ENCODE results near the gene DLGAP1. TPM values are rescaled to one million over a fixed set of nuclear protein-coding genes. Genes with fewer than 3 reads are reported as not detected.
"Not testable (repeated sequence)": the region's sequence is repeated elsewhere in the genome, so short reads cannot be mapped to it uniquely, and the experiment has no call there.

Gene DLGAP1
- total RNA-seq, result 0.04 and 3.7 TPM in 2 replicates

DNA sequence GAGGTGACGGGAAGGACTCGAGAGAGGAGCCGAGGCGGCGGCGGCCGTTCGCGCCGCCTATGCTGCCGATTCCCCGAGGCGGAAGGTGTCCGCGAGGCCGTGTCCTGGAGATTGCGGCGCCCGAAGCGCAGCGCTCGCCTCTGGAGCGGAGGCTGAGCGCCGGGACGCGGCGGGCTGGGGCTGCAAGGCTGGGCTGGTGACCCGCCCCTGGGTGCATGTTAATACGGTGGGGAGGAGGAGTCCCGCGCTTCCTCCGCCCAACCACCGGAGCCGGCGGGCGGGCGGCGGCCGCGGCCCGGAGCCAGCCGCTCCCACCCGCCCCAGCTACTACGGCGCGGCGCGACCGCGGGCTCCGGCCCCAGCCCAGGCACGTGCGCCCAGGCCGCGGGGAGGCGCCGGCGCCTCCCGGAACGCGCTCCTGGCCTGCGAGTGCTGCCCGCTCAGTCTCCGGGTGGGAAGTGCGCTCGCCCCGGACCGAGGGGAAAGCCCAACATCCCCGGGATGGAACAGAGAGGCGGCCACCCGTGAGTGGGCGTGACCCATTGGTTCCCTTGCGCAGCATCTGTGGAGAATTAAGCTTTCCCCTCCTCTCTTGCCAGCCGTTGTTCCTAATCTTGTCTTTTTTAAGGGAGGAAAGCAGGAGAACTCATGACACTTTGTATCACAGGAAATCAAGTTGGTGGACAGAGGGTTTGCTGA, at the start of gene DLGAP1:
Gene DLGAP1, minus strand, starts transcription at position 195 of the 699 bp plus-strand sequence.
- no peak for DNase-seq (ENCODE audit: low read depth, low spot score)

DNA sequence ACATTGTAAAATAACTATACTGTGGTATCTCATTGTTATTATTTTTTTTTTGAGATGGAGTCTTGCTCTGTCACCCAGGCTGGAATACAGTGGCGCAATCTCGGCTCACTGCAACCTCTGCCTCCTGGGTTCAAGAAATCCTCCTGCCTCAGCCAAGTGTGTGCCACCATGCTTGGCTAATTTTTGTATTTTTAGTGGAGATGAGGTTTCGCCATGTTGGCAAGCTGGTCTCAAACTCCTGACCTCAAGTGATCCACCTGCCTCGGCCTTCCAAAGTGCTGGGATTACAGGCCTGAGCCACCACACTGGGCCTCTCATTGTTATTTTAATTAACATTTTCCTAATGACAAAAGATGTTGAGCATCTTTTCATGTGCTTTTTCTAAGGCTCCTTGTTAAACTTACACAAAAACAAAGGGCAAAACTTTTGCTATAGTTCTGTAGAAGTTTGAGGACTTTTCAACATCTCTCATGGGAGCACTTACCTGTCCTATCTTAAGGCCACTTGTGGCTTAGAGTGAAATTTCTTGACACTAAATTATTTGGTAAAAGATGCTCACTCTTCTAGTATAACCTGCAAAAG, 39.7 kb upstream of the DLGAP1 start:
- DNase-seq (ENCODE audit: low read depth, low spot score), result not testable (repeated sequence)

GRCh38 chr18:4468511-4468910, 13.4 kb upstream of the DLGAP1 start:
- DNase-seq (ENCODE audit: low read depth, low spot score), result no peak

- DNase-seq (ENCODE audit: low read depth, low spot score), result no peak
These were observed 482 bp downstream of the DLGAP1 start for GRCh38 chr18:4454537-4455112.

DNA sequence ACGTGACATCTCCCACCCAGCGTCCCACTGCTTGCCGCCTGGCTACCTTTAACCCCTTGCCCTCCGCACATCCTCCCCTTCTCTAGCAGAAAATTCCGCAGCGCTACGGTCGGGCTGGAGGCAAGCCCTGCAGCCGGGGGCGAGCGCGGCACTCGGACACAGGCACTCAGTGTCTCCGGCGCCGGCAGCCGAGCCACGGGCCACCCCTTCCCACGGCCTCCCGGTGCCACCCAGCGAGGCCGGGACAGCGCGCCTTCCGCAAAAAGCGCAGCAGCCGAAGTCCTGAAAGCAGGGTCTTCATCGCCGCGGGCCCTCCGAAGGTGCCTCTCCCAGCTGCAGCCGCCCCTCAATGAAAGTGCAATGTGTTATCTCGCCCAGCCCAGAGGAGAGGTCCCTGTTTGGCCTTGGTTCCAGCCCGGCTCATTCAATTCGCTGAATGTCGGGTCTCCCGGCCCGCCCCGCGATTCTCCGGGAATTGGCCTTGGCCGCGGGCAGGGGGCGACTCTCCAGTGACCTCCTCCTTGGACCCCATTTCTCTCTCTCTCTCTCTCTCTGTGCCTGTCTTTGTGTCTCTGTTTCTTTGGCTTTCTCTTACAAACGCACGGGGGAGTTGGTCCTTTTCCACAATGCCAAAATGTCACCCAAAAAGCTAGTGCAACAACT, 1.1 kb downstream of the DLGAP1 start:
- no peak for DNase-seq (ENCODE audit: low read depth, low spot score)

GRCh38 chr18:4453567-4453873, 1.6 kb downstream of the DLGAP1 start:
- DNase-seq (ENCODE audit: low read depth, low spot score), result no peak

- DNase-seq (ENCODE audit: low read depth, low spot score), result no peak
These were observed 4.9 kb downstream of the DLGAP1 start for GRCh38 chr18:4450065-4450658.

GRCh38 chr18:4445902-4446301, 9.2 kb downstream of the DLGAP1 start:
- no peak for DNase-seq (ENCODE audit: low read depth, low spot score)

DNA sequence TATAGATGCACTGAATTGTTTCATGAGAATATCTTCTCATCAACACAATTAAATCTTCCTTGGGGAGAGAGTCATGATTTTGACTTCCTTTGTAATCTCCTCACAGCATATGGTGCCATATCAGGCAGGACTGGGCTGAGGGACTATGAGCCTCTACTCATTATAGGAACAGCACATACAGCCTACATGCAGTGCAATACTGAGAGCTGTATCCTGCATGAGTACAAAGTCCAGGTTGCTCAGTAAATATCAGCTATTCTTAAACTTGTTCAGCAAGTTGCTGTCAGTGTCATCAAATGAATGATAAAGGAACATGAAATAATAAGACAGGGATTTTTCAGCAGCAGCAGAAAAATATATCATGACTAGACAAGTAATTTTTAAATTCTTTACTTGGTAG, 10.8 kb downstream of the DLGAP1 start:
- DNase-seq (ENCODE audit: low read depth, low spot score), result no peak

DNA sequence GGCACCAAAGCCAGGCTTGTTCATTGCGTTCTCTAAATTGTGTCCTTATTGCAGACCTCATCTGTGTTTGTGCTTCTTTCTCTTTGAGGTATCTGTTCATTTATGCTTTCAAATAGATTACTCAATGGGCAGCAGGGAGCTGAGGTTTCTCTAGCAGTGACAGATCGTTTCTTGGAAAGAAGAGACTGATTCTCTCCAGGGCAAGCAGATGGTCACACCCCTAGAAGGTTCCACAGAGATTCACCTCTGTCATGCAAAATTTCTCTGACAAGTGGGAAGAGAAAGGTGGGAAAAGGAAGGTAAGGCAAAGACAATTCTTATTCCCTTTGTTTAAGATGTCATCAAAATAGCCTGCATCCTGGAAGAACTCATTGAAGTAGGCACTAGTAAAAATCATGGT, 14.0 kb downstream of the DLGAP1 start:
- no peak for DNase-seq (ENCODE audit: low read depth, low spot score)

- DNase-seq (ENCODE audit: low read depth, low spot score), result no peak
These were observed 16.2 kb downstream of the DLGAP1 start for GRCh38 chr18:4438938-4439337.

DNA sequence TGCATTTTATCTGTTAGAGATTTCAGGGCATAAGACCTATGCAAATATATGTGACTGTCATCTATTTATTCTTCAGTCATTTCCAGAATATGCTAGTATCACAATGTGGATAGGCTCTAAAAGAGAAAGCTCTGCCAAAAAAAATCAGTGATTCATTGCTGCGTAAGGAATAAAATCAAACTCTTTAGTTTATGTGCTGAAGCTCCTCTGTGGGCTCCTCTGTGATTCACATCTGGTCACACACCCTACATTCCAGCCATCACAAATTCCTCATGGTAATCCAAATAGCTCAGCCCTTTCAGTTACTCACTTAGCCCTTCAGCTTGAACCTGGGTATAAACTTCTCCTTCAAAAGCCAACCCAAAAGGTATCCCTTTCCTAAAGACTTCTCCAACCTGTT, 21.4 kb downstream of the DLGAP1 start:
- no peak for DNase-seq (ENCODE audit: low read depth, low spot score)

DNA sequence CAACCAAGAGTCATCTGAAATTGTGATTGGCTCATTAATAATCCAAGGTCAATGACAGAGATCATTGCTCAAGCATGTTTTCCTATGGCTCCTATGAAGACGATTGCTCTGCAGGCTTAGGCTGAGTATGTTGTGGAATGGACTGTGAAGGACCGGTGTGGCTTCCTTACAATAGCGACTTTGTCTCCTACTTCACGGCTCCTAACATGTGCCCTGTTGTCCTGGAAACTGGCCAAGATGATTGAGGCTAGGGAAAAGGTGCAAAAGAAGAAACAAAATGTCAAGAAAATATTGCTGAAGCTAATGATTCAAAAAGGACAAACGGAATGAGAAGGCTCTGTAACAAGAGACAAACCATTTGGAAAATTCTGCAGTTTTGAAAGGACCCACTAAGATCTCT, 24.3 kb downstream of the DLGAP1 start:
- no peak for DNase-seq (ENCODE audit: low read depth, low spot score)

DNA sequence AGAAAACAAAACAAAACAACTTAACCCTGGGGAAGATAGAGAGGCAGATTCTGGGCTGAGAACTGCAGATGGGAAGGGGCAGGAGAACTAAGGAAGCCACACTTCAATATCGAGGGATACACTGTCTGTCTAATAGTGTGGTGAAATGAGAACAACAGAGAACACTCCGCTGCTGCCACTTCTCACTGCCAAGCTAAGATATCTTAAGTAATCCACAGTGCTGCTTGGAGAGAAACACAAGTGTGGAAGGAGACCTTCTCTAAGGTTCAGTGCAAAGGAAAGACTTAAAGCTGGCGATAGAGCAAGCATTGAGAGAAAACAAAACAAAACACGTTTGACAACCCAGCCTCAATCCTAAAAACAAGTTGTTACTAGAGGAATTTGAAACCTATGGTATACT, 37.4 kb downstream of the DLGAP1 start:
- no peak for DNase-seq (ENCODE audit: low read depth, low spot score)

DNA sequence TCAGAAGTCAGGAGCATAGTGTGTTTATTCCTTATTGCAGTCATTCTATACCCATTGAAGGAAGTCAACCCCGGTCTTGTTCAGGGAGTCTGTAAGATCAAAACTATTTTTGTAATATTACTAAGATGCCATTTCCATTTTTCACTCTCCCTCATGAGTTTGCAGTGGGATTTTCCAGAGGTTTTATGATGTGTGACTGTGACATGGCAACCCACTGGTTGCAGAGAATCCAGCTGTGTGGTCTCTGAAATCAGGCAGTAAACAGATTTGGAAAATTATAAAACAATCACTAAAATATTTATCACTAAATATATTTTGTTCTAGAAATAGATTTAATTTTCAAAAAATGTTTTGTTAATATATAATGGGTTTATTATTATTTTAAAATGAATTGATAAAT, 38.1 kb downstream of the DLGAP1 start:
- DNase-seq (ENCODE audit: low read depth, low spot score), result no peak

- DNase-seq (ENCODE audit: low read depth, low spot score), result no peak
These were observed 42.8 kb downstream of the DLGAP1 start for GRCh38 chr18:4412286-4412685.

DNA sequence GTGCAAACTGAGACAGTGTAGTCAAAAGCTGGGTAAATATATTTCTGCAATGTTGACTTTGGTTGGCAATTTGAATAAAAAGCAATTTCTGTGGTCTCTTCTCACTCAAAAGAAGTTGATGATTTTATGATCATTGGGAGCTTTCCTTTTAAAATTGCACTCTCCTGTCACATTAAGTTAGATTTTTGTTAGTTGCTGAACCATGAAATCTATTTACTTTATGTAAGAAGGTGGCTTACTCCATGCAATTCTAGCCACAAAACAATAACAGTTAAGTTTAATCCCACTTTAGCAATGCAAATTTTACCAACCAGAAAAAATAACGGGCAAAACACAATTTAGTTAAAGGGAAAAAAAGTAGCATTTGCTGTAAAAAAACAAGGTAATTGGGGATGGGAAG, 48.3 kb downstream of the DLGAP1 start:
- DNase-seq (ENCODE audit: low read depth, low spot score), result no peak

GRCh38 chr18:4405965-4406364, 49.1 kb downstream of the DLGAP1 start:
- DNase-seq (ENCODE audit: low read depth, low spot score), result no peak

DNA sequence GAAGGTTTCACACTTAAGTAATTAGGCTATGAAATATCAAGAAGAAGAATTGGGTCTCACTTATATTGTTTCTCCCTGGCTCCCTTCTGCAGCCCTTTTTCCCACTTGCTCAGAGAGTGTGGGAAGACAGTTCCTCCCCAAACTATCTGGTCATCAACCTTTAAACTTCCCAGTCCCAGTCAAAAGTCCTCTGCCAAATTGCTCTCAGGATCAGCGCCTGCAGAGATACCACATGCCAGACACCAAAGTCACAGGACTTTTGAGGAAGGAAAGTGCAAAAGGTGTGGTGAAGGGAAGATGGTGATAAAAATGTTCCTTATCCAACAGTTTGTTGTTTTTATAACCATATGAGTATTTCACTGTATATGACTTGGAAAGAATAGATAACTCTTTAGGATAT, 51.3 kb downstream of the DLGAP1 start:
- no peak for DNase-seq (ENCODE audit: low read depth, low spot score)

GRCh38 chr18:4400911-4401310, 54.2 kb downstream of the DLGAP1 start:
- DNase-seq (ENCODE audit: low read depth, low spot score), result no peak

DNA sequence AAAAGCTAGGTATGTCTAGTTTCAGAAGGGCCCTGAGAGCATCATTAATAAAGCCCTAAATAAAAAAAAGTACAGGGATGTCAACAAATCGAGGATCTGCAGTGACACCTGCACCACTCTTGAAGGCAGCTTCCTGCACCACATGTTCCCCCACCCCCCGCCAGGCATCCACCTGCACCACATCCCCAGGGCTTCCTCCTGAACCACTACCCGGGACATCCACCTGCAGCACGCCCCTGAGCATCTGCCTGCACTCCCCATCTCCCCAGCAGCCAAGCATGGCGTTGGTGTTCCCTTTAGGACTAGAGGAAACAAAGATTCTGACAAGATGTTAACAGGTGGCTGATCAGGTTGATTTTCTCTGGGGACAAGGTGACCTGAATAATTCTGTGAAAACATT, 55.2 kb downstream of the DLGAP1 start:
- DNase-seq (ENCODE audit: low read depth, low spot score), result no peak

DNA sequence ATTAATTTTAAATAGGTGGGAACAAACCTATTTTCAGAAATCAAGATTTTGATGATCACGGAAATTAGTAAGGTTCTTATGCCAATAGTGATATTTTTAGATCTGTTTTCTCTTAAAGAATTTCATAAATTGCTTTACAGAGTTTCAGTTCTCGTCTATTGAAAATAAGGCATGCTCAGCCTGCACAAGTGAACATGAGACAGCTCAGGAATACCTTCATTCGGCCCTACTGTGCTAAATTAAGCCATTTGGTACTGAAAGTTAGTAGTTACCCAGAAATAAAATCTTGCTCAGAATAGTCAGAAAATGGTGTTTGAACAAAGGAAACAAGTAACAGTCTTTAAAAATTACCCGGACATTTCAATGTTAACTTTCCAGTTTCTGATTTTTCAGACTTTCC, 60.4 kb downstream of the DLGAP1 start:
- no peak for DNase-seq (ENCODE audit: low read depth, low spot score)
